HL-60 (cell line): ENCODE results near the gene C2CD5.

Experiments used
- DNase-seq, 2 experiments: peaks; one replicate each; pipeline ENCODE4 v3.0.0-alpha.2; 2010 to 2020; ENCODE audit warnings: low read depth in 1 of 2, low spot score in 1 of 2
- H3K27ac ChIP-seq: fragments of 250-450 bp; sonication (Bioruptor Pico); replicated peaks from 2 replicates; pipeline ENCODE4 v1.5.1; 2020; ENCODE audit warnings: mild to moderate bottlenecking, moderate library complexity
- H3K27me3 ChIP-seq: fragments of 250-450 bp; sonication (Bioruptor Pico); 2 replicates; pipeline ENCODE4 v1.5.1; 2021; ENCODE audit warnings: mild to moderate bottlenecking, moderate library complexity; ENCODE audit not compliant: insufficient read depth, poor library complexity, severe bottlenecking
- H3K4me3 ChIP-seq: replicated peaks from 2 replicates; pipeline ENCODE4 v1.5.1; 2011; ENCODE audit warnings: mild to moderate bottlenecking, control low read depth, low read length; ENCODE audit not compliant: insufficient read depth
- CTCF ChIP-seq: IDR thresholded peaks from one replicate; pipeline ENCODE4 v1.5.1; 2011; ENCODE audit warnings: low read length, control low read depth, inconsistent platforms; ENCODE audit not compliant: insufficient read depth
- GABPA ChIP-seq: IDR thresholded peaks from 2 replicates; pipeline ENCODE4 v1.6.1; 2012; ENCODE audit warnings: low read depth
- POLR2AphosphoS5 ChIP-seq: IDR thresholded peaks from 2 replicates; pipeline ENCODE4 v1.6.1; 2012; ENCODE audit warnings: low read depth
- REST ChIP-seq: IDR thresholded peaks from 2 replicates; pipeline ENCODE4 v1.6.1; 2012; ENCODE audit warnings: low read depth; ENCODE audit not compliant: insufficient replicate concordance
- SPI1 ChIP-seq: IDR thresholded peaks from 2 replicates; pipeline ENCODE4 v1.6.1; 2012; ENCODE audit warnings: low read depth, mild to moderate bottlenecking, borderline replicate concordance

Gene C2CD5

DNA sequence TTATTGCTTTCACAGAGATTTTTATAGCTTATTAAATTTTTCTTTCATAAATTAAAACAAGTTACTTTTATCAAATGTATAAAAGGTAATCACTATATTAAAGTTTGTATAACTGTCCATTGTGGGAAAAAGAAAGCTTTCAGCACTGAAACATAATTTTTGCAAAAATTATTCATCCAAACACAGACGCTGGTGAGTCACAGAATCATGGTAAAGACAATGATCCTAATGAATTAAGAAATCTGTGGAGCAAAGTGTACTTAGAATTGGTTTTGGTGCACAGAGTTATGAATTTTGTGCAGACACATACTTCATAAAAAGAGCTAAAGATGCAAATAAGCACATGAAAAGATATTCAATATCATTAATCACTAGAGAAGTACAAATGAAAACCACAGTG, 31.7 kb upstream of the C2CD5 start:
- H3K27ac ChIP-seq = no peak overlapping the region
- H3K4me3 ChIP-seq = no peak overlapping the region
- no peak for DNase-seq
- TF ChIP-seq REST (no peak), SPI1 (no peak), POLR2AphosphoS5 (no peak), CTCF (no peak), GABPA (no peak)
- H3K27me3 ChIP-seq = no peaks in the 10 kb centered on the region

GRCh38 chr12:22574921-22575320, 30.6 kb upstream of the C2CD5 start:
- no peaks in the 10 kb centered on the region for H3K27me3 ChIP-seq
- TF ChIP-seq CTCF = no peak
- TF ChIP-seq REST = no peak
- no peak overlapping the region for H3K4me3 ChIP-seq
- no peak for DNase-seq
- no peak overlapping the region for H3K27ac ChIP-seq

DNA sequence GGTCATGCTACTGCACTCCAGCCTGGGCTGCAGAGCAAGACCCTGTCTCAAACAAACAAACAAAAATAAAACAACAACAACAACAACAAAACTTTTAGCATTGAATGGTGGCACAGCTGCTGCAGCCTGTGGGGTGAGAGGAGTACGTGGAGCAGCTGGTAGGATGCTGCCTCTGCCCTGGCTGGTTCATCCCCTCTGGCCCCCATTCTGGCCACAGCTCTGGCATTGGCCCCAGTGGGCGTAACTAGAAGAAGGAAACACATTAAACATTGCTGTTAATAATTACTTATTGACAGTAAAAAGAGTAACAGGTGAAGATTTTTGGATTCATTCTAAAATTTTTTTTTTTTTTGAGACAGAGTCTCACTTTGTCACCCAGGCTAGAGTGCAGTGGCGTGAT, 28.8 kb upstream of the C2CD5 start:
- Histone ChIP-seq H3K4me3 (no peak overlapping the region), H3K27me3 (no peaks in the 10 kb centered on the region), H3K27ac (no peak overlapping the region)
- no peak for DNase-seq
- TF ChIP-seq GABPA = no peak
- TF ChIP-seq REST = no peak
- TF ChIP-seq POLR2AphosphoS5 = no peak
- no peak for TF ChIP-seq CTCF
- no peak for TF ChIP-seq SPI1
